Right lobe of liver (tissue), 4 donors: Measurements from ENCODE around the gene TGFBR3.

Experiments used
- POLR2A ChIP-seq: fragments of 450-650 bp; IDR thresholded peaks from one replicate; pipeline ENCODE4 v1.6.1; 2017; ENCODE audit warnings: antibody characterized with exemption, mild to moderate bottlenecking
- TF ChIP-seq, protein P1 (sequence below), 4 donors: fragments of 200-600 bp in 3 of 4; fragments of 450-650 bp in 1 of 4; IDR thresholded peaks; one replicate each; pipeline versions ENCODE4 v1.5.1 to v1.8.0; 2016 to 2022; ENCODE audit warnings: antibody characterized with exemption in 4 of 4, mild to moderate bottlenecking in 2 of 4
- donor health status: DM: no; HTN: no; CAD: no.
- donor health status: DM: no; HTN: no; CAD: no.
- donor health status: DM: no; HTN: yes; CAD: no.

DNA sequence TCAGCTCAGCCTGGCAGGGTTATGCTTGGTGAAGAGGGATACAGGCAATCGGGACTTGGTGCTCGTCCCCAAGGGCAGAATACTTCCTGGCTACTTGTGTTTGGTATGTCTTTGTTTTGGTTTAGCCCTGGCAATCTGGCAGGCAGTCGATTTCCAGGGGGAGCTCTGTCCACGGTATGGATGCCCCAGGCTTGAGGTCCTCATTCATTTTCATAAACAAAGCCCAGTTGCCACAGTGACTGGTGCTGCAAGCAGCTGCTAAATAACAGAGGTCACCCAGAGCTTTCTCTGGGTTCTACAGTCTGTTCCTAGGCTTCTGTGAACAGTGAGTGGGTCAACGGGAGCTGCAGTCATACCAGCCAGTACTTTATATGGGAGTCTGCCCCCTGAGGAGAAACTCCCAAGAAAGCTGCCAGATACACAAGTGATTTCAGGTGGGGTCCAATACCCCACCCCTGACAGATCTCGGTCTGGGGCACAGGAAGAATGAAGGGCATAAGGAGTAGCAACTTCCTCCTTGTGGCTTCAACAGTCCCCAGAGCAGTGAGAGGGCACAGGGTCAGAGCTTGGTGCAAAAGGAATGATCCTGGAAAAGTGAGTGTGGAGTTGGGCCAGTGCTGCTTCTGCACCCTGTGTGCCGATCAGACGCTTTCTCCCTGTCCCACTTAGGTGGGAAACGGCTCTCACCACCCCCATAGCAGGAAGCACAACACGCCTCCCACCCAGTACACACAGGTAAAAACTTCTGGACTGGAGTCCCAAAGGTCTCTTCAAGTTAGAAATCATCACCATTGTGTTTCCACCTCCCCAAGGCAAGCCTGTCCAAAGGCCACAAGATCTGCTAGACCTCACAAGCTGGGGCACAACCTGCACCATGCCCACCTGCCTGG is 55.5 kb downstream of the TGFBR3 start:
- TF ChIP-seq, protein P1, sequence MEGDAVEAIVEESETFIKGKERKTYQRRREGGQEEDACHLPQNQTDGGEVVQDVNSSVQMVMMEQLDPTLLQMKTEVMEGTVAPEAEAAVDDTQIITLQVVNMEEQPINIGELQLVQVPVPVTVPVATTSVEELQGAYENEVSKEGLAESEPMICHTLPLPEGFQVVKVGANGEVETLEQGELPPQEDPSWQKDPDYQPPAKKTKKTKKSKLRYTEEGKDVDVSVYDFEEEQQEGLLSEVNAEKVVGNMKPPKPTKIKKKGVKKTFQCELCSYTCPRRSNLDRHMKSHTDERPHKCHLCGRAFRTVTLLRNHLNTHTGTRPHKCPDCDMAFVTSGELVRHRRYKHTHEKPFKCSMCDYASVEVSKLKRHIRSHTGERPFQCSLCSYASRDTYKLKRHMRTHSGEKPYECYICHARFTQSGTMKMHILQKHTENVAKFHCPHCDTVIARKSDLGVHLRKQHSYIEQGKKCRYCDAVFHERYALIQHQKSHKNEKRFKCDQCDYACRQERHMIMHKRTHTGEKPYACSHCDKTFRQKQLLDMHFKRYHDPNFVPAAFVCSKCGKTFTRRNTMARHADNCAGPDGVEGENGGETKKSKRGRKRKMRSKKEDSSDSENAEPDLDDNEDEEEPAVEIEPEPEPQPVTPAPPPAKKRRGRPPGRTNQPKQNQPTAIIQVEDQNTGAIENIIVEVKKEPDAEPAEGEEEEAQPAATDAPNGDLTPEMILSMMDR (IDR thresholded peaks at IDR 0.05), result peak in 3 of 4 donors; percentile 28 to 44 (median 35)
- TF ChIP-seq POLR2A, result no peak
